22Rv1 (cell line): ENCODE data around the gene USF3.

Source experiments
- H3K27ac ChIP-seq: fragments of 450-650 bp; 2 replicates; pipeline ENCODE4 v1.5.1; 2017
- CTCF ChIP-seq: fragments of 450-650 bp; IDR thresholded peaks from 2 replicates; pipeline ENCODE4 v1.5.1; 2017; ENCODE audit warnings: mild to moderate bottlenecking
- ZFX ChIP-seq: fragments of 450-650 bp; IDR thresholded peaks from 2 replicates; pipeline ENCODE4 v1.6.1; 2017; ENCODE audit warnings: antibody characterized with exemption, borderline replicate concordance

USF3 gene

DNA sequence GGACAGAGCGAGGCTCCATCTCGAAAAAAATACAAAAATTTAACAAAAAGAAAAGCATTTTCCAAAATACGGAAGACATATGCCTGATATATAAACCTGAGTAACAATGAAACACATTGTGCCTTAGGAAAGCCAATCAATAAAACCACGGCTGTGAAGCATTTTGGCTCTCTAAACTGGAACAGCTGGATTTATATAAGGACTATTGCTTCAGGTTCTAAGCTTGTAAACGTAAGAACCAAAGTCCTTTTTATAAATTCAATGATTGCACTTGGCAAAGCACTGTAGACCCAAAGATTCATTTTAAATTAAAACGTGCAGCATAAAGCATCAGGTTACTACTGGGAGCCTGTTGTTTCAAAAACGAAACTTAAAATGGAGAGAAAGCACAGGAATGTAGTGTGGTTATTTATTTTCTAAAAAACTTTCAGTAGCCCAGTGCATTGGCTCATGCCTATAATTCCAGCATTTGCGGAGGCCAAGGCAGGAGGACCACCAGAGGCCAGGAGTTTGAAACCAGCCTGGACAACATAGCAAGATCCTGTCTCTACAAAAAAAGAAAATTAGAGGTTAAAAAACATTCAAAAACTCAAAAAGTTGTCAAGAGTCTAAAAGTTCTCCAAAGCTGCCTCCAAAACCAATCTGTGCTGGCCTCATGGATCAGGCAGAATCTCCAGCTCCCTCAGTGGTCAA is 61.5 kb downstream of the USF3 start:
- H3K27ac ChIP-seq, result no peak overlapping the region
- TF ChIP-seq CTCF (no peak), ZFX (no peak)

- no peak overlapping the region for H3K27ac ChIP-seq
- TF ChIP-seq CTCF (no peak), ZFX (no peak)
Measured at GRCh38 chr3:113631573-113631972, 64.9 kb downstream of the USF3 start.

DNA sequence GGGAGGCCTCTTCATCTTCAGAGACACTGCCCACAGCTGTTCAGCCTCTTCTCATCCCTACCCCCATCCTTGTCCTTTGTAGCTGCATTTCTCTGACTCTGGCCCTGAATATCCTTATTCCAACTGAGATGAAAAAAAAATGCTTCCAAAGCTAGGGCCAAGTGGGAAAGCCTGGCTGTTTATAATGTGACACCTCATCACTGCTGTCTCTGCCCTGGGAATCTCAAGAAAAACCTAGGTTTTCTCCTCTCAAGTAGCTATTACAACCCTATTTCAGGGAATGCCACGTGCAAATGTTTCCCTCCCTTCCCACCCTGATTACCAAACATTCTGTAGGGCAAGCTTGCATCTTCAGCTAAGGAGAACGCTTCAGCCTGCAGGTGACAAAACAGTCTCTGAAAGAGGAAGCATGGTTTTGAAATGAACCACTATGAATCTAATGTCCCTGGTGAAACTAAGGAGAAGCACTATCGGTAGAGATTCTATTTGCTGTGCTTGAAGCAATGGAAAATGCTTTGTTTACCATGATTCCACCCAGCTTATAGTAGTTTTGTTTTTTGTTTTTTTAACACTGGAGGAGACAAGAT is 65.4 kb downstream of the USF3 start:
- H3K27ac ChIP-seq, result no peak overlapping the region

GRCh38 chr3:113629584-113630421 is 66.6 kb downstream of the USF3 start:
- no peak for TF ChIP-seq ZFX
- no peak for TF ChIP-seq CTCF
- no peak overlapping the region for H3K27ac ChIP-seq

More for the DNA sequence above, 65.4 kb downstream of the USF3 start:
- TF ChIP-seq ZFX, result no peak
- TF ChIP-seq CTCF, result no peak

DNA sequence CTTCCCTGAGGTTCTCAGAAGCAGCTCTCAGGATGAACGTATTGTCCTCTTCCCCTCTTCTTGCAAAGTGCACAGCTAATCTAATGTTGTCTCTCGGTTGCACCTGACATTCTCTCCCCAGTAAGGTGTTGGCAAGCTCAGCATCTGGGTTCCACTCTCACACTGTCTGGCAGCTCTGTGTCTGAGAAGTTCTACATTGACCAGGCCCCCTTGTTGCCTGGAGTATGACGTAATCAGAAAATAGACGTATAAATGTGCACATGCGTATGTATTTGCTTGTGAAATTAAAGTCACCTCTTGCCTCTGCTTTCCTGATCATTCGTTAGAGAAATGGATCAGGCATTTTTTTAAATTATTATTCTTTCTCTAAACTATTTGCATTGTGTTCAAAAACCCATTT is 67.7 kb downstream of the USF3 start:
- H3K27ac ChIP-seq, result no peak overlapping the region
- no peak for TF ChIP-seq ZFX
- no peak for TF ChIP-seq CTCF

- no peak for TF ChIP-seq CTCF
- no peak for TF ChIP-seq ZFX
Measured at GRCh38 chr3:113628316-113628715, 68.1 kb downstream of the USF3 start.

More at GRCh38 chr3:113628316-113628715, 68.1 kb downstream of the USF3 start:
- H3K27ac ChIP-seq, result no peak overlapping the region
